Amniotic epithelial cell (primary cell): ENCODE measurements around the gene STAG2.

Source experiments
- DNase-seq: peaks from one replicate; pipeline ENCODE4 v3.0.0-alpha.2; 2010; ENCODE audit warnings: low read depth

STAG2 gene

GRCh38 chrX:123975180-123975579, 13.7 kb downstream of the STAG2 start:
- DNase-seq: peak; percentile 52

GRCh38 chrX:123976706-123977316, 15.3 kb downstream of the STAG2 start:
- DNase-seq: peak; percentile 44

- DNase-seq: no peak
Observed at GRCh38 chrX:123983240-123983639, 21.7 kb downstream of the STAG2 start.

GRCh38 chrX:123986377-123986776, 24.9 kb downstream of the STAG2 start:
- DNase-seq: no peak

- DNase-seq: no peak
Observed at GRCh38 chrX:123988423-123989111, 27.1 kb downstream of the STAG2 start.

GRCh38 chrX:123989235-123989634, 27.7 kb downstream of the STAG2 start:
- DNase-seq: no peak

- no peak for DNase-seq
Observed at GRCh38 chrX:123990169-123990568, 28.7 kb downstream of the STAG2 start.

- no peak for DNase-seq
Observed at GRCh38 chrX:123990602-123991001, 29.1 kb downstream of the STAG2 start.

GRCh38 chrX:123993326-123993725, 31.8 kb downstream of the STAG2 start:
- DNase-seq: peak; percentile 73

GRCh38 chrX:123993904-123994635, 32.6 kb downstream of the STAG2 start:
- DNase-seq: peak; percentile 26

- no peak for DNase-seq
Observed at GRCh38 chrX:123994730-123995129, 33.2 kb downstream of the STAG2 start.

GRCh38 chrX:124001581-124001980, 40.1 kb downstream of the STAG2 start:
- DNase-seq: no peak

- DNase-seq: no peak
Observed at GRCh38 chrX:124005228-124005627, 43.7 kb downstream of the STAG2 start.

- no peak for DNase-seq
Observed at GRCh38 chrX:124010157-124010556, 48.7 kb downstream of the STAG2 start.

GRCh38 chrX:124010566-124010965, 49.1 kb downstream of the STAG2 start:
- no peak for DNase-seq

- no peak for DNase-seq
Observed at GRCh38 chrX:124015721-124016120, 54.2 kb downstream of the STAG2 start.

- DNase-seq: no peak
Observed at GRCh38 chrX:124016825-124017224, 55.3 kb downstream of the STAG2 start.

- no peak for DNase-seq
Observed at GRCh38 chrX:124018023-124018422, 56.5 kb downstream of the STAG2 start.

- DNase-seq: peak; percentile 58
Observed at GRCh38 chrX:124023838-124024238, 62.3 kb downstream of the STAG2 start.

- no peak for DNase-seq
Observed at GRCh38 chrX:124026529-124026928, 65.0 kb downstream of the STAG2 start.

- peak; percentile 31 for DNase-seq
Observed at GRCh38 chrX:124028182-124028581, 66.7 kb downstream of the STAG2 start.

GRCh38 chrX:124030520-124030919, 69.0 kb downstream of the STAG2 start:
- DNase-seq: no peak

- DNase-seq: peak; percentile 47
Observed at GRCh38 chrX:124033821-124034220, 72.3 kb downstream of the STAG2 start.
